ENCODE results near the gene RTL5. TPM values are rescaled to one million over a fixed set of nuclear protein-coding genes. Genes with fewer than 3 reads are reported as not detected.

Gene RTL5
- total RNA-seq, 1 experiment from 2014 or later: not detected

DNA sequence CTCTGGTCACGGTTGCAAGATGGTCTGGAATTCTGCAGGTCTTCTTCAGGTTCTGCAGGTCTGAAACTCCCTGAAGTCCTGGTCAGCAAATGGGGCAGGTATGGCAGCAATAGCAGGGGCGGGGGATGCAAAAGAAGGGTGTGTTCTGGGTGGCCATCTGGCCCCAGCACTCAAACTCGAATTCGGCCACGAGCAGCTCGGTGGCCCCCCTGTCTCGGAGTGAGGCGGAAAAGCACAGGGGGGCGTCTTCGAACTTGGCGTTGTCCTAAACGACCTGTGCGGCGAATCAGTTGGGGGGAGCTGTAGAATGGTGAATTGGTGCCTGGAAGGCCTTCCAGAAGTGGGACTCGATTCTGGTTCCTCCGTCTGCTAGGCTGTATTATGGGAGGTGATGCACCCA is 2.1 kb downstream of the RTL5 start:
- no peaks in the 10 kb centered on the region for H3K9me3 ChIP-seq (ENCODE audit: insufficient read depth, low read depth)
- POLR2A ChIA-PET (ENCODE audit: unreplicated experiment): no interaction called here
- H3K79me2 ChIP-seq (ENCODE audit: low read depth): no peaks in the 10 kb centered on the region
- no peaks in the 10 kb centered on the region for H3K9me2 ChIP-seq (ENCODE audit: insufficient read depth)
- TF ChIP-seq, protein P1, sequence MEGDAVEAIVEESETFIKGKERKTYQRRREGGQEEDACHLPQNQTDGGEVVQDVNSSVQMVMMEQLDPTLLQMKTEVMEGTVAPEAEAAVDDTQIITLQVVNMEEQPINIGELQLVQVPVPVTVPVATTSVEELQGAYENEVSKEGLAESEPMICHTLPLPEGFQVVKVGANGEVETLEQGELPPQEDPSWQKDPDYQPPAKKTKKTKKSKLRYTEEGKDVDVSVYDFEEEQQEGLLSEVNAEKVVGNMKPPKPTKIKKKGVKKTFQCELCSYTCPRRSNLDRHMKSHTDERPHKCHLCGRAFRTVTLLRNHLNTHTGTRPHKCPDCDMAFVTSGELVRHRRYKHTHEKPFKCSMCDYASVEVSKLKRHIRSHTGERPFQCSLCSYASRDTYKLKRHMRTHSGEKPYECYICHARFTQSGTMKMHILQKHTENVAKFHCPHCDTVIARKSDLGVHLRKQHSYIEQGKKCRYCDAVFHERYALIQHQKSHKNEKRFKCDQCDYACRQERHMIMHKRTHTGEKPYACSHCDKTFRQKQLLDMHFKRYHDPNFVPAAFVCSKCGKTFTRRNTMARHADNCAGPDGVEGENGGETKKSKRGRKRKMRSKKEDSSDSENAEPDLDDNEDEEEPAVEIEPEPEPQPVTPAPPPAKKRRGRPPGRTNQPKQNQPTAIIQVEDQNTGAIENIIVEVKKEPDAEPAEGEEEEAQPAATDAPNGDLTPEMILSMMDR (conservative IDR thresholded peaks at IDR 0.05): no peak
- TF ChIP-seq EZH2 (IDR thresholded peaks at IDR 0.05; ENCODE audit: low read depth): no peak
- no peaks in the 10 kb centered on the region for H3K36me3 ChIP-seq (ENCODE audit: low read depth)
- H3K4me2 ChIP-seq: no peak overlapping the region
- CTCF ChIA-PET: no interaction called here
- H3K27ac ChIP-seq: no peak overlapping the region
- no peak overlapping the region for H2AFZ ChIP-seq
- H3K4me3 ChIP-seq: no peak overlapping the region
- H4K20me1 ChIP-seq (ENCODE audit: insufficient read depth): no peaks in the 10 kb centered on the region
- DNase-seq: no peak
- no peaks in the 10 kb centered on the region for H3F3A ChIP-seq (ENCODE audit: insufficient read depth, low read depth)
- no TSS peak for BruUV-seq (replicated peaks)
- H3K27me3 ChIP-seq (ENCODE audit: insufficient read depth, low read depth): peaks cover 41% of the 10 kb centered on the region
- intact Hi-C loops (cut with micrococcal nuclease; ENCODE audit: unreplicated experiment): loop anchor here (5.0 kb wide), 2 partner anchors 112 to 272 kb away; no protein-coding TSS in a partner anchor
- H3K4me1 ChIP-seq (replicated peaks; ENCODE audit: insufficient read depth): no peaks in the 10 kb centered on the region

DNA sequence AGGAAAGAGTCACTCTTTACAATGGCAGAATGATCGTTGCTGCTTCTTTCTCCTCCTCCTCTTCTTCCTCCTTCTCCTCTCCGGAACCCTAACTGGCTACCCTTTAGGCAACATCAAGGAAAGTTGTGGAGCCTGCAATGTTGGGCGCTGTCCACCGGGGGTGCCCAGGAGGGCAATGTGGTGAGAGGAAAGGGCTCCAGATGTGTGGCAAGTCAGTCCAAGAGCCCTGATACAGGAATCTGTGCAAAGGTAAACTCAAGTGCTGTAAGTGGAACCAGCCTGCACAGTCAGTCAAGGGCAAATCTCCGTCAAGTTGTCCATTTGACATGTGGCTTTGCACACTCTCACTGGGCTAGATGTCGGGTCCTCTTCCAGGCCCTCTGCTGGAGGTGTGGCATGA is 2.8 kb downstream of the RTL5 start:
- Histone ChIP-seq H3K36me3 (ENCODE audit: low read depth) (no peaks in the 10 kb centered on the region), H4K20me1 (ENCODE audit: insufficient read depth) (no peaks in the 10 kb centered on the region), H3K27me3 (ENCODE audit: insufficient read depth, low read depth) (peaks cover 35% of the 10 kb centered on the region), H3K4me1 (replicated peaks; ENCODE audit: insufficient read depth) (no peaks in the 10 kb centered on the region), H2AFZ (no peak overlapping the region), H3K4me3 (no peak overlapping the region), H3K27ac (no peak overlapping the region), H3K9me3 (ENCODE audit: insufficient read depth, low read depth) (no peaks in the 10 kb centered on the region), H3F3A (ENCODE audit: insufficient read depth, low read depth) (no peaks in the 10 kb centered on the region), H3K9me2 (ENCODE audit: insufficient read depth) (no peaks in the 10 kb centered on the region), H3K79me2 (ENCODE audit: low read depth) (no peaks in the 10 kb centered on the region), H3K4me2 (no peak overlapping the region)
- ChIA-PET POLR2A (ENCODE audit: unreplicated experiment) (no interaction called here), CTCF (no interaction called here)
- no TSS peak for BruUV-seq (replicated peaks)
- no peak for DNase-seq
- intact Hi-C loops (cut with micrococcal nuclease; ENCODE audit: unreplicated experiment): loop anchor here (5.0 kb wide), 2 partner anchors 112 to 272 kb away; no protein-coding TSS in a partner anchor
- TF ChIP-seq, protein P1 (conservative IDR thresholded peaks at IDR 0.05): peak; percentile 36
- no peak for TF ChIP-seq EZH2 (IDR thresholded peaks at IDR 0.05; ENCODE audit: low read depth)

DNA sequence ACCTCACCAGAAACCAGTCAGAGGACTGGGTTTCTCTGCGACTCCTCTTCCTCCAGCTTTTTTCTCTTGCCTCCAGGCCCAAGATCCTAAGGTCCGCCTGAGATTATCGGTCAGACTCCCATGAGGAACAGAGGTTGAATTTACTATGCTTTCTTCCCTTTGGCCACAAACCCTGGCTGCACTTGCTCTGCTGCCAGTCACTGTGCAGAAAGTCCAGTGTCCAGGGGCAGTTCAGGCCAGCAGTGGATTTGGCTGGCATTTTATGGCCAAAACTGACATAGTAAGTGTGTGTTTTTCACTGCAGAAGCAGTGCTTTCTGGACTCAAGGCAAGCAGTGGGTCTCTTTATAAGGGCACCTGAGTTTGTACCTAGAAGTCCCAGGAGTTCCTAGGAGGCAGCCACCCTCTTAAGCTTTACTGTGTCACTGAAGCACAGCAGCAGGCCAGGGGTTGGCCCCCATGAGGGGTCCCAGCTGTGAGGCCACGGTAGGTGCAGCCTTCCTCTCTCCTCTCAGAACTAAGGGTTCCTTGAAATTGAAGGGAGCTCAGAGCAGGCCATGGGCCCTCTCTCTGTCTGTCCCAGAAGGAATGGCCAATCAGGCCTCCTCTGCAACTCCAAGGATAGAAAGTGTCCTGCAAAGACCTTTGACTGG is 3.4 kb downstream of the RTL5 start:
- intact Hi-C loops (cut with micrococcal nuclease; ENCODE audit: unreplicated experiment): loop anchor here (5.0 kb wide), 2 partner anchors 111 to 271 kb away; no protein-coding TSS in a partner anchor
- CTCF ChIA-PET: no interaction called here

More for the DNA sequence above, 3.4 kb downstream of the RTL5 start:
- no peaks in the 10 kb centered on the region for H3F3A ChIP-seq (ENCODE audit: insufficient read depth, low read depth)
- no peak overlapping the region for H3K4me2 ChIP-seq
- POLR2A ChIA-PET (ENCODE audit: unreplicated experiment): no interaction called here
- no peaks in the 10 kb centered on the region for H4K20me1 ChIP-seq (ENCODE audit: insufficient read depth)
- DNase-seq: no peak
- no peaks in the 10 kb centered on the region for H3K4me1 ChIP-seq (replicated peaks; ENCODE audit: insufficient read depth)
- no peak overlapping the region for H3K27ac ChIP-seq
- no peaks in the 10 kb centered on the region for H3K79me2 ChIP-seq (ENCODE audit: low read depth)
- no peak overlapping the region for H2AFZ ChIP-seq
- no peak for TF ChIP-seq EZH2 (IDR thresholded peaks at IDR 0.05; ENCODE audit: low read depth)
- TF ChIP-seq, protein P1 (conservative IDR thresholded peaks at IDR 0.05): no peak
- peaks cover 30% of the 10 kb centered on the region for H3K27me3 ChIP-seq (ENCODE audit: insufficient read depth, low read depth)
- BruUV-seq (replicated peaks): no TSS peak
- no peaks in the 10 kb centered on the region for H3K9me2 ChIP-seq (ENCODE audit: insufficient read depth)
- H3K9me3 ChIP-seq (ENCODE audit: insufficient read depth, low read depth): no peaks in the 10 kb centered on the region
- H3K4me3 ChIP-seq: no peak overlapping the region
- no peaks in the 10 kb centered on the region for H3K36me3 ChIP-seq (ENCODE audit: low read depth)

Measured in PC-9 (cell line).